Gastrocnemius medialis (tissue), 4 donors: Measurements from ENCODE around the gene CD177.

ENCODE experiments used
- CTCF ChIP-seq, 5 experiments: fragments of 450-650 bp in 3 of 5; fragments of 200-600 bp in 2 of 5; sonication (generic) in 2 of 5; IDR thresholded peaks in 4 of 5; conservative IDR thresholded peaks in 1 of 5; 1 replicate in 4 of 5; 2 replicates in 1 of 5; pipeline ENCODE4 v1.5.1; 2016 to 2019; ENCODE audit warnings: antibody characterized with exemption in 5 of 5, mild to moderate bottlenecking in 3 of 5, moderate library complexity in 3 of 5
- POLR2A ChIP-seq, 2 donors: fragments of 450-650 bp; IDR thresholded peaks; one replicate each; pipeline ENCODE4 v1.6.1; 2017; ENCODE audit warnings: antibody characterized with exemption in 2 of 2, mild to moderate bottlenecking in 2 of 2, moderate library complexity in 2 of 2

GRCh38 chr19:43409415-43409814 lies 55.9 kb downstream of the CD177 start:
- TF ChIP-seq CTCF (IDR thresholded peaks at IDR 0.05 in 4 of 5, conservative IDR thresholded peaks at IDR 0.05 in 1 of 5) = no peak
- no peak for TF ChIP-seq POLR2A (IDR thresholded peaks at IDR 0.05)
